Activated CD4-positive, alpha-beta T cell treated with anti-CD3 and anti-CD28 coated beads, Interleukin-2, amount 50 U/mL, for 4 hours (primary cell): ENCODE data around the gene CERT1.

Source experiments
- DNase-seq, 2 experiments: peaks; one replicate each; pipeline ENCODE4 v3.0.0-alpha.2; 2020

Gene CERT1

GRCh38 chr5:75472973-75473372 is 38.5 kb downstream of the CERT1 start:
- DNase-seq: no peak

GRCh38 chr5:75471193-75471592 is 40.2 kb downstream of the CERT1 start:
- no peak for DNase-seq

- DNase-seq: no peak
Measured at GRCh38 chr5:75469017-75469416, 42.4 kb downstream of the CERT1 start.

- DNase-seq: no peak
Measured at GRCh38 chr5:75468593-75468992, 42.8 kb downstream of the CERT1 start.

GRCh38 chr5:75466006-75466716 is 45.3 kb downstream of the CERT1 start:
- no peak for DNase-seq

- no peak for DNase-seq
Measured at GRCh38 chr5:75465480-75465879, 45.9 kb downstream of the CERT1 start.

GRCh38 chr5:75463726-75464125 is 47.7 kb downstream of the CERT1 start:
- no peak for DNase-seq

- DNase-seq: no peak
Measured at GRCh38 chr5:75461679-75462078, 49.8 kb downstream of the CERT1 start.

GRCh38 chr5:75460942-75461610 is 50.4 kb downstream of the CERT1 start:
- no peak for DNase-seq

- DNase-seq: no peak
Measured at GRCh38 chr5:75460532-75460931, 50.9 kb downstream of the CERT1 start.

GRCh38 chr5:75457691-75458090 is 53.7 kb downstream of the CERT1 start:
- DNase-seq: no peak

GRCh38 chr5:75457161-75457560 is 54.3 kb downstream of the CERT1 start:
- DNase-seq: no peak

GRCh38 chr5:75450069-75450468 is 61.4 kb downstream of the CERT1 start:
- DNase-seq: no peak

- DNase-seq: no peak
Measured at GRCh38 chr5:75446068-75446467, 65.4 kb downstream of the CERT1 start.

GRCh38 chr5:75441560-75441959 is 69.9 kb downstream of the CERT1 start:
- DNase-seq: no peak

- no peak for DNase-seq
Measured at GRCh38 chr5:75439276-75439675, 72.2 kb downstream of the CERT1 start.

- DNase-seq: no peak
Measured at GRCh38 chr5:75438722-75439121, 72.7 kb downstream of the CERT1 start.

GRCh38 chr5:75435096-75435495 is 76.3 kb downstream of the CERT1 start:
- DNase-seq: no peak

GRCh38 chr5:75433814-75434506 is 77.5 kb downstream of the CERT1 start:
- DNase-seq: no peak

- DNase-seq: no peak
Measured at GRCh38 chr5:75414241-75414640, 97.2 kb downstream of the CERT1 start.

GRCh38 chr5:75412111-75412990 is 99.1 kb downstream of the CERT1 start:
- DNase-seq: no peak

- DNase-seq: no peak
Measured at GRCh38 chr5:75405296-75405695, 106.1 kb downstream of the CERT1 start.

- no peak for DNase-seq
Measured at GRCh38 chr5:75395277-75395676, 116.2 kb downstream of the CERT1 start.
